WTC11 (cell line): ENCODE results near the gene SPSB2. TPM values are rescaled to one million over a fixed set of nuclear protein-coding genes. Genes with fewer than 3 reads are reported as not detected.

ENCODE experiments used
- ATAC-seq: fragments of 200-7000 bp; cut with Tn5 transposase; 2 replicates; pipeline ENCODE4 v1.10.0; 2021; ENCODE audit warnings: mild to moderate bottlenecking, moderate library complexity
- CTCF ChIA-PET: fragments of 300-600 bp; sonication (Branson Sonifier 250); formaldehyde crosslinking; loops from one replicate; lab custom pipeline; 2021; ENCODE audit warnings: antibody characterized with exemption; lab: Charles Lee
- POLR2A ChIA-PET: fragments of 350-600 bp; sonication (Branson Sonifier 250); formaldehyde crosslinking; loops from one replicate; lab custom pipeline; 2021; ENCODE audit warnings: antibody characterized with exemption; lab: Charles Lee
- DNase-seq: peaks from one replicate; pipeline ENCODE4 v3.0.0; 2021; ENCODE audit warnings: low spot score
- H3K27ac Mint-ChIP-seq: 2 replicates; pipeline ENCODE4 v1.8.0; 2021; ENCODE audit warnings: mixed read lengths
- H3K27me3 Mint-ChIP-seq: 2 replicates; pipeline ENCODE4 v1.8.0; 2021; ENCODE audit warnings: low read depth, mild to moderate bottlenecking, moderate library complexity, mixed read lengths
- H3K36me3 Mint-ChIP-seq: 2 replicates; pipeline ENCODE4 v1.8.0; 2021; ENCODE audit warnings: mixed read lengths
- H3K4me1 Mint-ChIP-seq: 2 replicates; pipeline ENCODE4 v1.8.0; 2022; ENCODE audit warnings: mixed read lengths
- H3K4me3 Mint-ChIP-seq: 2 replicates; pipeline ENCODE4 v1.8.0; 2021; ENCODE audit warnings: mild to moderate bottlenecking, moderate library complexity, mixed read lengths
- H3K9me3 Mint-ChIP-seq: 2 replicates; pipeline ENCODE4 v1.8.0; 2021; ENCODE audit warnings: mixed read lengths
- ATF1 ChIP-seq: sonication (generic); formaldehyde crosslinking; IDR thresholded peaks from 2 replicates; pipeline ENCODE4 v1.8.1; 2023; ENCODE audit warnings: mild to moderate bottlenecking, moderate library complexity, missing genetic modification reagents
- CBFB ChIP-seq: sonication (generic); formaldehyde crosslinking; IDR thresholded peaks from 2 replicates; pipeline ENCODE4 v1.8.1; 2022; ENCODE audit warnings: mild to moderate bottlenecking, low read depth, missing genetic modification reagents
- CREB1 ChIP-seq: sonication (generic); formaldehyde crosslinking; IDR thresholded peaks from 2 replicates; pipeline ENCODE4 v1.8.0; 2023; ENCODE audit warnings: mild to moderate bottlenecking, missing genetic modification reagents
- ETV6 ChIP-seq: sonication (generic); formaldehyde crosslinking; IDR thresholded peaks from 2 replicates; pipeline ENCODE4 v1.8.1; 2022; ENCODE audit warnings: mild to moderate bottlenecking, missing genetic modification reagents
- FOXJ3 ChIP-seq: sonication (generic); formaldehyde crosslinking; IDR thresholded peaks from 2 replicates; pipeline ENCODE4 v1.9.0; 2021; ENCODE audit warnings: missing genetic modification reagents, mild to moderate bottlenecking, borderline replicate concordance
- GABPB1 ChIP-seq: sonication (generic); formaldehyde crosslinking; IDR thresholded peaks from 2 replicates; pipeline ENCODE4 v1.8.1; 2023; ENCODE audit warnings: mild to moderate bottlenecking, missing genetic modification reagents
- HMGA2 ChIP-seq: fragments of 250-450 bp; sonication (Bioruptor Pico); IDR thresholded peaks from 2 replicates; pipeline ENCODE4 v1.4.0; 2021; ENCODE audit warnings: mild to moderate bottlenecking, moderate library complexity
- HMGXB4 ChIP-seq: sonication (generic); formaldehyde crosslinking; IDR thresholded peaks from 2 replicates; pipeline ENCODE4 v1.8.1; 2023; ENCODE audit warnings: mild to moderate bottlenecking, moderate library complexity, missing genetic modification reagents
- JUN ChIP-seq: sonication (generic); formaldehyde crosslinking; IDR thresholded peaks from 2 replicates; pipeline ENCODE4 v1.8.0; 2023; ENCODE audit warnings: mild to moderate bottlenecking, missing genetic modification reagents
- KAT7 ChIP-seq: sonication (generic); formaldehyde crosslinking; IDR thresholded peaks from 2 replicates; pipeline ENCODE4 v1.8.1; 2023; ENCODE audit warnings: missing genetic modification reagents, mild to moderate bottlenecking, borderline replicate concordance
- MAX ChIP-seq: sonication (generic); formaldehyde crosslinking; IDR thresholded peaks from 2 replicates; pipeline ENCODE4 v1.8.0; 2022; ENCODE audit warnings: mild to moderate bottlenecking, missing genetic modification reagents
- MLX ChIP-seq: sonication (generic); formaldehyde crosslinking; IDR thresholded peaks from 2 replicates; pipeline ENCODE4 v1.8.1; 2023; ENCODE audit warnings: mild to moderate bottlenecking, missing genetic modification reagents, moderate library complexity
- MXD4 ChIP-seq: fragments of 250-450 bp; sonication (Bioruptor Pico); IDR thresholded peaks from 2 replicates; pipeline ENCODE4 v1.8.0; 2021; ENCODE audit warnings: mild to moderate bottlenecking, moderate library complexity, borderline replicate concordance
- NFATC4 ChIP-seq: fragments of 250-450 bp; sonication (Bioruptor Pico); IDR thresholded peaks from 2 replicates; pipeline ENCODE4 v1.9.0; 2021; ENCODE audit warnings: mild to moderate bottlenecking
- NR1H2 ChIP-seq: sonication (generic); formaldehyde crosslinking; IDR thresholded peaks from 2 replicates; pipeline ENCODE4 v1.9.0; 2021; ENCODE audit warnings: mild to moderate bottlenecking, moderate library complexity, missing genetic modification reagents
- RORB ChIP-seq: fragments of 250-450 bp; sonication (Bioruptor Pico); IDR thresholded peaks from 2 replicates; pipeline ENCODE4 v1.9.0; 2021; ENCODE audit warnings: mild to moderate bottlenecking
- SMAD4 ChIP-seq: sonication (generic); formaldehyde crosslinking; IDR thresholded peaks from 2 replicates; pipeline ENCODE4 v1.8.0; 2022; ENCODE audit warnings: mild to moderate bottlenecking, missing genetic modification reagents
- ZNF138 ChIP-seq: sonication (generic); formaldehyde crosslinking; conservative IDR thresholded peaks from 2 replicates; pipeline ENCODE4 v1.8.1; 2022; ENCODE audit warnings: mild to moderate bottlenecking, moderate library complexity, missing genetic modification reagents
- ZNF219 ChIP-seq: sonication (generic); formaldehyde crosslinking; IDR thresholded peaks from 2 replicates; pipeline ENCODE4 v1.8.0; 2023; ENCODE audit warnings: missing genetic modification reagents, mild to moderate bottlenecking, borderline replicate concordance
- ZNF416 ChIP-seq: fragments of 250-450 bp; sonication (Bioruptor Pico); IDR thresholded peaks from 2 replicates; pipeline ENCODE4 v1.9.0; 2021; ENCODE audit warnings: mild to moderate bottlenecking, inconsistent platforms
- ZNF532 ChIP-seq: fragments of 250-450 bp; sonication (Bioruptor Pico); IDR thresholded peaks from 2 replicates; pipeline ENCODE4 v1.9.0; 2021; ENCODE audit warnings: mild to moderate bottlenecking, borderline replicate concordance
- total RNA-seq: library from RNA; stranded (reverse); gene quantifications from 3 replicates; pipeline ENCODE4 v1.2.3, GENCODE V29; 2021
- TF ChIP-seq, protein P1 (sequence below): sonication (generic); formaldehyde crosslinking; IDR thresholded peaks from 2 replicates; pipeline ENCODE4 v1.8.0; 2022; ENCODE audit warnings: mild to moderate bottlenecking, missing genetic modification reagents
- TF ChIP-seq, protein P2 (sequence below): sonication (generic); formaldehyde crosslinking; IDR thresholded peaks from 2 replicates; pipeline ENCODE4 v1.8.1; 2022; ENCODE audit warnings: missing genetic modification reagents, borderline replicate concordance
- TF ChIP-seq, protein P3 (sequence below): fragments of 250-450 bp; sonication (Bioruptor Pico); IDR thresholded peaks from 2 replicates; pipeline ENCODE4 v1.9.0; 2021; ENCODE audit warnings: mild to moderate bottlenecking
- TF ChIP-seq, protein P4 (sequence below): sonication (generic); formaldehyde crosslinking; IDR thresholded peaks from 2 replicates; pipeline ENCODE4 v1.8.1; 2022; ENCODE audit warnings: low read depth, mild to moderate bottlenecking, moderate library complexity, missing genetic modification reagents, borderline replicate concordance

The SPSB2 gene
- total RNA-seq, 1 experiment from 2014 or later = 25.5 TPM

DNA sequence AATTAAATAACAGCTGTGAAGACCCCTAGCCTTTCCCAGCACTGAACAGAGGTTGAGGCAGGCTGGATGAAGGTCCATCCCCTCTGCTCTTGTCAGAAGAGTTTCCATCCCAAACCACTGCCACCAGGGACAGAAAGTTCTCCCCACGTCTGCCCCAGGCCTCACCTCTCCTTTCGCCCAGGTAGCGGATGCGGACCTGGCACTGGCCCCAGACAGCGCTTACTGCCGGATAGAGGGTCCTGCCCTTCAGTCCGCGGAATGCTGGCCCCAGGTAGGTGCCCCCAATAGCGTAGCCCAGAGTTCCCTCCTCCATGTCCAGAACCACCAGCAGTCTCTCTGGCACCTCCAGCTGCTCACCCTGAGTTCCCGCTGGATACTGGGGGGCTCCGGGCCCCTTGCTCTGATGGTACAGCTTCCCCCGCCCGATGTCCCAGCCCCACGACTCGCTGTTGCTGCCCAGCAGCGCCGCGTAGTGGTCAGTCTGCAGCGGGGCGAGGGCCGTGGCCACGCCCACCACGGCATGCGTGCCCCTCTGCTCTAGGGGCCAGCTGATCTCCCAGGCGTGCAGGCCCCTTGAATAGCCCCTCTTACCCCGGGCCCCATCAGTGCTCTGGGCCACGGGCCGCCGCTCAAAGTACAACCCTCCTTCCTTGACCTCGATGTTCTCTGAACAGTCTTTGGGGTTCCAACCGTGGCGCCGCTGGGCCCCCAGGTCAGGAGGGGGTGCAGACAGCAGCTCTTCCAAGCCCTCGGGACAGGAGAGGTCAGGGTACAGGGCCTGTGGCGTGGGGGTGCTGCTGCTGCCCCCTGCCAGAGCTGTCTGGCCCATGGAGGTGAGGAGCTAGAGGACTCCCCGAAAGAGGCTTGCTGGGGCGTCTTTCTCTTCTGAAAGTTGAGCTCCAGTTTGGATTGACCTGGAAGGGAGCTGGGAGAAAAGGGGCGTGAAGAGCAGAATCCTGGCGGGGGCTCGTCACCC lies 742 bp downstream of the SPSB2 start:
- Mint-ChIP-seq H3K27me3 (no peaks in the 10 kb centered on the region), H3K27ac (peak overlapping the region; percentile 96), H3K4me3 (peak overlapping the region; percentile 89), H3K4me1 (peaks cover 44% of the 10 kb centered on the region), H3K9me3 (no peaks in the 10 kb centered on the region), H3K36me3 (peaks cover 44% of the 10 kb centered on the region)
- ATAC-seq (peak; percentile 31), DNase-seq (peak; percentile 95)
- ChIA-PET POLR2A (interaction anchor here (0.5 to 3.3 kb wide), 25 partner anchors 9 to 252 kb away, joined by 3 to 38 read pairs (median 5); partner anchors contain the start of genes C12orf57, CDCA3, COPS7A and LRRC23), CTCF (interaction anchor here (0.6 to 8.5 kb wide), 59 partner anchors 10 to 401 kb away, joined by 3 to 181 read pairs (median 5); partner anchors contain the start of genes C12orf57, C1RL, CDCA3 and COPS7A)
- TF ChIP-seq NFATC4 = peak; percentile 41; the same call in 1 of the 2 replicates
- TF ChIP-seq KAT7 (CRISPR knock-in tag) = no peak; the same call in 1 of the 2 replicates
- TF ChIP-seq, protein P1, sequence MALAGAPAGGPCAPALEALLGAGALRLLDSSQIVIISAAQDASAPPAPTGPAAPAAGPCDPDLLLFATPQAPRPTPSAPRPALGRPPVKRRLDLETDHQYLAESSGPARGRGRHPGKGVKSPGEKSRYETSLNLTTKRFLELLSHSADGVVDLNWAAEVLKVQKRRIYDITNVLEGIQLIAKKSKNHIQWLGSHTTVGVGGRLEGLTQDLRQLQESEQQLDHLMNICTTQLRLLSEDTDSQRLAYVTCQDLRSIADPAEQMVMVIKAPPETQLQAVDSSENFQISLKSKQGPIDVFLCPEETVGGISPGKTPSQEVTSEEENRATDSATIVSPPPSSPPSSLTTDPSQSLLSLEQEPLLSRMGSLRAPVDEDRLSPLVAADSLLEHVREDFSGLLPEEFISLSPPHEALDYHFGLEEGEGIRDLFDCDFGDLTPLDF = 0 out of 2 replicates have a peak, but pooled peaks have one; percentile 62
- TF ChIP-seq, protein P2, sequence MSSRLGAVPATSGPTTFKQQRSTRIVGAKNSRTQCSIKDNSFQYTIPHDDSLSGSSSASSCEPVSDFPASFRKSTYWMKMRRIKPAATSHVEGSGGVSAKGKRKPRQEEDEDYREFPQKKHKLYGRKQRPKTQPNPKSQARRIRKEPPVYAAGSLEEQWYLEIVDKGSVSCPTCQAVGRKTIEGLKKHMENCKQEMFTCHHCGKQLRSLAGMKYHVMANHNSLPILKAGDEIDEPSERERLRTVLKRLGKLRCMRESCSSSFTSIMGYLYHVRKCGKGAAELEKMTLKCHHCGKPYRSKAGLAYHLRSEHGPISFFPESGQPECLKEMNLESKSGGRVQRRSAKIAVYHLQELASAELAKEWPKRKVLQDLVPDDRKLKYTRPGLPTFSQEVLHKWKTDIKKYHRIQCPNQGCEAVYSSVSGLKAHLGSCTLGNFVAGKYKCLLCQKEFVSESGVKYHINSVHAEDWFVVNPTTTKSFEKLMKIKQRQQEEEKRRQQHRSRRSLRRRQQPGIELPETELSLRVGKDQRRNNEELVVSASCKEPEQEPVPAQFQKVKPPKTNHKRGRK (CRISPR knock-in tag) = no peak
- TF ChIP-seq ZNF219 = no peak
- 0 out of 2 replicates have a peak, but pooled peaks have one; percentile 50 for TF ChIP-seq ATF1
- no peak for TF ChIP-seq SMAD4 (CRISPR knock-in tag)
- no peak for TF ChIP-seq GABPB1
- TF ChIP-seq FOXJ3 (CRISPR knock-in tag) = no peak
- TF ChIP-seq MAX (CRISPR knock-in tag) = peak; percentile 63; the same call in 1 of the 2 replicates
- TF ChIP-seq MXD4 (CRISPR knock-in tag) = no peak
- no peak for TF ChIP-seq ZNF138 (CRISPR knock-in tag)
- TF ChIP-seq RORB (CRISPR knock-in tag) = no peak
- 0 out of 2 replicates have a peak, but pooled peaks have one; percentile 65 for TF ChIP-seq ZNF416 (CRISPR knock-in tag)
- TF ChIP-seq, protein P3, sequence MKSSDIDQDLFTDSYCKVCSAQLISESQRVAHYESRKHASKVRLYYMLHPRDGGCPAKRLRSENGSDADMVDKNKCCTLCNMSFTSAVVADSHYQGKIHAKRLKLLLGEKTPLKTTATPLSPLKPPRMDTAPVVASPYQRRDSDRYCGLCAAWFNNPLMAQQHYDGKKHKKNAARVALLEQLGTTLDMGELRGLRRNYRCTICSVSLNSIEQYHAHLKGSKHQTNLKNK (CRISPR knock-in tag) = no peak
- no peak for TF ChIP-seq JUN (CRISPR knock-in tag)
- TF ChIP-seq ETV6 (CRISPR knock-in tag) = no peak
- no peak for TF ChIP-seq HMGA2 (CRISPR knock-in tag)
- TF ChIP-seq ZNF532 (CRISPR knock-in tag) = no peak; the same call in 1 of the 2 replicates
- TF ChIP-seq CBFB (CRISPR knock-in tag) = no peak; the same call in 1 of the 2 replicates
- TF ChIP-seq NR1H2 (CRISPR knock-in tag) = no peak
- peak; percentile 78 for TF ChIP-seq HMGXB4 (CRISPR knock-in tag)
- TF ChIP-seq MLX (CRISPR knock-in tag) = 0 out of 2 replicates have a peak, but pooled peaks have one; percentile 75
- TF ChIP-seq CREB1 = no peak
- TF ChIP-seq, protein P4, sequence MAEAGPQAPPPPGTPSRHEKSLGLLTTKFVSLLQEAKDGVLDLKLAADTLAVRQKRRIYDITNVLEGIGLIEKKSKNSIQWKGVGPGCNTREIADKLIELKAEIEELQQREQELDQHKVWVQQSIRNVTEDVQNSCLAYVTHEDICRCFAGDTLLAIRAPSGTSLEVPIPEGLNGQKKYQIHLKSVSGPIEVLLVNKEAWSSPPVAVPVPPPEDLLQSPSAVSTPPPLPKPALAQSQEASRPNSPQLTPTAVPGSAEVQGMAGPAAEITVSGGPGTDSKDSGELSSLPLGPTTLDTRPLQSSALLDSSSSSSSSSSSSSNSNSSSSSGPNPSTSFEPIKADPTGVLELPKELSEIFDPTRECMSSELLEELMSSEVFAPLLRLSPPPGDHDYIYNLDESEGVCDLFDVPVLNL (CRISPR knock-in tag) = no peak
